H1 (cell line): ENCODE data around the gene PORCN. TPM values are rescaled to one million over a fixed set of nuclear protein-coding genes. Genes with fewer than 3 reads are reported as not detected.

Experiments used
- CTCF ChIA-PET: fragments of 300-600 bp; sonication (Branson Sonifier 250); formaldehyde crosslinking; loops from one replicate; lab custom pipeline; 2021; ENCODE audit not compliant: partially characterized antibody; lab: Charles Lee
- POLR2A ChIA-PET: fragments of 300-600 bp; sonication (Branson Sonifier 250); formaldehyde crosslinking; loops from one replicate; lab custom pipeline; 2021; ENCODE audit warnings: inconsistent platforms; ENCODE audit not compliant: partially characterized antibody; lab: Charles Lee
- DNase-seq, 2 experiments: peaks; one replicate each; pipeline versions ENCODE4 v3.0.0 to v3.0.0-alpha.2; 2010 to 2022; ENCODE audit warnings: low spot score in 2 of 2, low read depth in 1 of 2, mixed read lengths in 1 of 2
- FAIRE-seq: peaks from 2 replicates; lab custom pipeline; 2011; peaks lifted over from hg19 to GRCh38; lab: Jason Lieb, UNC
- H2AFZ ChIP-seq: 2 replicates; pipeline ENCODE4 v1.8.1; 2012; ENCODE audit warnings: low read length, inconsistent platforms
- H2AK5ac ChIP-seq: 2 replicates; pipeline ENCODE4 v1.6.1; 2013; ENCODE audit warnings: low read depth, low read length
- H2BK120ac ChIP-seq: replicated peaks from 2 replicates; pipeline ENCODE3; 2013; ENCODE audit warnings: low read depth, low read length, inconsistent platforms
- H2BK12ac ChIP-seq: 2 replicates; pipeline ENCODE4 v1.6.1; 2013; ENCODE audit warnings: low read depth, low read length
- H2BK15ac ChIP-seq: 2 replicates; pipeline ENCODE4 v1.6.1; 2013; ENCODE audit warnings: low read length
- H2BK20ac ChIP-seq: 2 replicates; pipeline ENCODE4 v1.6.1; 2013; ENCODE audit warnings: low read length
- H2BK5ac ChIP-seq: 2 replicates; pipeline ENCODE4 v1.6.1; 2013; ENCODE audit warnings: low read depth, low read length
- H3K14ac ChIP-seq: 2 replicates; pipeline ENCODE4 v1.6.1; 2013; ENCODE audit warnings: inconsistent platforms; ENCODE audit not compliant: insufficient read length
- H3K18ac ChIP-seq: 2 replicates; pipeline ENCODE4 v1.6.1; 2013; ENCODE audit warnings: low read length; ENCODE audit errors: extremely low read depth
- H3K23ac ChIP-seq: 2 replicates; pipeline ENCODE4 v1.6.1; 2013; ENCODE audit warnings: inconsistent platforms; ENCODE audit not compliant: insufficient read length
- H3K23me2 ChIP-seq: 2 replicates; pipeline ENCODE4 v1.6.1; 2013; ENCODE audit warnings: low read depth, low read length
- H3K27ac ChIP-seq: 2 replicates; pipeline ENCODE4 v1.6.1; 2011; ENCODE audit warnings: low read depth, low read length, inconsistent platforms
- H3K27me3 ChIP-seq, 4 experiments: replicated peaks in 1 of 4; 1 replicate in 1 of 4; 2 replicates in 3 of 4; pipeline versions ENCODE4 v1.6.1 to v1.8.1; 2011 to 2013; ENCODE audit warnings: low read length in 3 of 4, mild to moderate bottlenecking in 3 of 4, inconsistent platforms in 2 of 4, mixed read lengths in 2 of 4, moderate library complexity in 1 of 4; ENCODE audit not compliant: control insufficient read depth in 3 of 4, insufficient read depth in 3 of 4; ENCODE audit errors: extremely low read depth in 1 of 4
- H3K36me3 ChIP-seq, 4 experiments: 2 replicates each; pipeline versions ENCODE4 v1.6.1 to v1.8.1; 2011 to 2013; ENCODE audit warnings: mild to moderate bottlenecking in 4 of 4, low read length in 3 of 4, moderate library complexity in 2 of 4, control low read depth in 1 of 4, inconsistent platforms in 1 of 4; ENCODE audit not compliant: insufficient read depth in 4 of 4, control insufficient read depth in 2 of 4
- H3K4ac ChIP-seq: replicated peaks from 2 replicates; pipeline ENCODE3; 2013; ENCODE audit warnings: low read length, low read depth, mixed read lengths, inconsistent platforms; ENCODE audit not compliant: insufficient read length
- H3K4me1 ChIP-seq, 4 experiments: replicated peaks in 1 of 4; 1 replicate in 1 of 4; 2 replicates in 3 of 4; pipeline versions ENCODE4 v1.6.1 to v1.8.1; 2011 to 2013; ENCODE audit warnings: low read length in 3 of 4, inconsistent platforms in 2 of 4, mixed read lengths in 1 of 4; ENCODE audit not compliant: insufficient read depth in 4 of 4, control insufficient read depth in 3 of 4
- H3K4me2 ChIP-seq, 2 experiments: 2 replicates each; pipeline versions ENCODE4 v1.6.1 to v1.8.1; 2011 to 2013; ENCODE audit warnings: low read depth in 2 of 2, low read length in 2 of 2, control low read depth in 1 of 2, inconsistent platforms in 1 of 2, mild to moderate bottlenecking in 1 of 2; ENCODE audit not compliant: insufficient read depth in 1 of 2
- H3K4me3 ChIP-seq, 4 experiments: fragments of 200-600, 300-600 bp in 1 of 4; sonication (generic), shearing (Covaris generic), sonication (Bioruptor Twin) in 1 of 4; 2 replicates each; pipeline versions ENCODE4 v1.5.1 to v1.8.1; 2011 to 2016; ENCODE audit warnings: low read length in 4 of 4, low read depth in 3 of 4, control low read depth in 2 of 4, inconsistent platforms in 2 of 4, mild to moderate bottlenecking in 2 of 4, mixed read lengths in 1 of 4, moderate library complexity in 1 of 4; ENCODE audit not compliant: insufficient read depth in 2 of 4; ENCODE audit errors: extremely low read depth in 1 of 4
- H3K56ac ChIP-seq: replicated peaks from 2 replicates; pipeline ENCODE3; 2013; ENCODE audit warnings: low read depth, mild to moderate bottlenecking, mixed read lengths, low read length, inconsistent platforms; ENCODE audit not compliant: insufficient read length
- H3K79me1 ChIP-seq: 2 replicates; pipeline ENCODE4 v1.6.1; 2013; ENCODE audit warnings: low read depth, low read length, control low read depth
- H3K79me2 ChIP-seq, 2 experiments: 2 replicates each; pipeline versions ENCODE4 v1.6.1 to v1.8.1; 2012 to 2013; ENCODE audit warnings: low read length in 2 of 2, mild to moderate bottlenecking in 2 of 2, inconsistent platforms in 1 of 2; ENCODE audit not compliant: insufficient read depth in 2 of 2, control insufficient read depth in 1 of 2
- H3K9ac ChIP-seq, 4 experiments: replicated peaks in 1 of 4; 1 replicate in 1 of 4; 2 replicates in 3 of 4; pipeline versions ENCODE4 v1.6.1 to v1.8.1; 2011 to 2013; ENCODE audit warnings: low read depth in 3 of 4, low read length in 3 of 4, control low read depth in 2 of 4, mild to moderate bottlenecking in 2 of 4, moderate library complexity in 2 of 4, inconsistent platforms in 1 of 4; ENCODE audit errors: extremely low read depth in 1 of 4
- H3K9me3 ChIP-seq, 2 experiments: 2 replicates each; pipeline versions ENCODE4 v1.6.1 to v1.8.1; 2012 to 2013; ENCODE audit warnings: mild to moderate bottlenecking in 2 of 2, moderate library complexity in 2 of 2, control low read depth in 1 of 2, inconsistent platforms in 1 of 2, low read depth in 1 of 2, low read length in 1 of 2, mixed read lengths in 1 of 2; ENCODE audit not compliant: insufficient read depth in 2 of 2
- H4K20me1 ChIP-seq, 2 experiments: replicated peaks in 1 of 2; 2 replicates each; pipeline versions ENCODE3 to v1.8.1; 2011 to 2013; ENCODE audit warnings: inconsistent platforms in 2 of 2, low read length in 2 of 2, mild to moderate bottlenecking in 1 of 2; ENCODE audit not compliant: insufficient read depth in 2 of 2, control insufficient read depth in 1 of 2
- H4K5ac ChIP-seq: 2 replicates; pipeline ENCODE4 v1.6.1; 2013; ENCODE audit warnings: low read length, low read depth, mixed read lengths, inconsistent platforms; ENCODE audit not compliant: insufficient read length
- H4K8ac ChIP-seq: 2 replicates; pipeline ENCODE4 v1.8.0; 2013; ENCODE audit warnings: mild to moderate bottlenecking, moderate library complexity, low read length, inconsistent platforms; ENCODE audit not compliant: insufficient read depth; ENCODE audit errors: extremely low read depth
- H4K91ac ChIP-seq: replicated peaks from 2 replicates; pipeline ENCODE3; 2013; ENCODE audit warnings: low read length, mixed read lengths, inconsistent platforms; ENCODE audit not compliant: insufficient read length
- ASH2L ChIP-seq: fragments of 200-600, 300-600 bp; sonication (generic); IDR thresholded peaks from one replicate; pipeline ENCODE4 v1.7.1; 2017; ENCODE audit warnings: low read length
- CHD1 ChIP-seq: IDR thresholded peaks from 2 replicates; pipeline ENCODE4 v1.6.1; 2012; ENCODE audit warnings: low read depth, low read length, improper control_type of control experiment
- CREB1 ChIP-seq: IDR thresholded peaks from 2 replicates; pipeline ENCODE4 v1.6.1; 2012; ENCODE audit warnings: inconsistent platforms
- EZH2 ChIP-seq: fragments of 200-600 bp; sonication (generic); IDR thresholded peaks from 2 replicates; pipeline ENCODE4 v1.7.1; 2012; ENCODE audit warnings: low read depth, mild to moderate bottlenecking, moderate library complexity, low read length, inconsistent platforms; ENCODE audit not compliant: severe bottlenecking
- HDAC2 ChIP-seq, 2 experiments: fragments of 300-600 bp in 1 of 2; sonication (generic) in 1 of 2; IDR thresholded peaks; 2 replicates each; pipeline ENCODE4 v1.6.1; 2011 to 2012; ENCODE audit warnings: low read depth in 2 of 2, low read length in 2 of 2, mild to moderate bottlenecking in 2 of 2, moderate library complexity in 2 of 2, borderline replicate concordance in 1 of 2, inconsistent platforms in 1 of 2
- HDAC6 ChIP-seq: IDR thresholded peaks from one replicate; pipeline ENCODE4 v1.7.1; 2012; ENCODE audit warnings: low read depth, mild to moderate bottlenecking, inconsistent platforms, low read length, moderate library complexity
- RAD21 ChIP-seq, 2 experiments: IDR thresholded peaks in 1 of 2; conservative IDR thresholded peaks in 1 of 2; 2 replicates each; pipeline ENCODE4 v1.6.1; 2011; ENCODE audit warnings: low read depth in 2 of 2, low read length in 2 of 2, improper control_type of control experiment in 1 of 2, inconsistent platforms in 1 of 2, mild to moderate bottlenecking in 1 of 2, moderate library complexity in 1 of 2
- RBBP5 ChIP-seq: IDR thresholded peaks from 2 replicates; pipeline ENCODE4 v1.7.1; 2012; ENCODE audit warnings: low read depth, mild to moderate bottlenecking, inconsistent platforms, low read length, moderate library complexity, borderline replicate concordance
- RFX5 ChIP-seq: IDR thresholded peaks from 2 replicates; pipeline ENCODE4 v1.6.1; 2011; ENCODE audit warnings: low read depth, low read length, improper control_type of control experiment, borderline replicate concordance
- SP1 ChIP-seq: IDR thresholded peaks from 2 replicates; pipeline ENCODE4 v1.6.1; 2011; ENCODE audit warnings: low read depth, low read length
- ZNF274 ChIP-seq: IDR thresholded peaks from 2 replicates; pipeline ENCODE4 v1.7.0; 2012; ENCODE audit warnings: low read length, borderline replicate concordance; ENCODE audit errors: extremely low read depth
- WGBS, 2 experiments: shearing (Covaris generic) in 1 of 2; methylation state at CpG; one replicate each; pipeline versions ENCODE4 v1.1.6 to v1.1.7; 2013 to 2015; ENCODE audit warnings: low lambda C conversion rate in 2 of 2, mixed read lengths in 2 of 2, inconsistent platforms in 1 of 2, low coverage in 1 of 2, missing lambda C conversion rate in 1 of 2; ENCODE audit not compliant: insufficient replicate concordance in 2 of 2, insufficient coverage in 1 of 2, insufficient read length in 1 of 2; ENCODE audit errors: extremely low coverage in 1 of 2, missing lambda C conversion rate in 1 of 2; 5-methylcytosine and 5-hydroxymethylcytosine counted together
- polyA plus RNA-seq, 7 experiments: library from polyadenylated mRNA; depleted of rRNA in 3 of 7; stranded (reverse) in 5 of 7; unstranded in 2 of 7; fragments of >200 nt in 5 of 7; fragments of 200-250 nt in 2 of 7; gene quantifications; 1 replicate in 5 of 7; 2 replicates in 1 of 7; 4 replicates in 1 of 7; pipeline versions ENCODE4 v1.2.1 to v1.2.3, GENCODE V29; 2011 to 2013; ENCODE audit warnings: missing spikeins in 2 of 7, mixed read lengths in 2 of 7
- total RNA-seq: library from RNA; stranded (reverse); fragmentation: NEBNext Ultra II Directional; extraction: Animal tissue kit (Norgen Biotek cat#: 25700); gene quantifications from 2 replicates; pipeline ENCODE4 v1.2.1, GENCODE V29; 2021
- TF ChIP-seq, protein P1 (sequence below): IDR thresholded peaks from 2 replicates; pipeline ENCODE4 v1.6.1; 2011; ENCODE audit warnings: low read depth, mild to moderate bottlenecking, low read length; ENCODE audit not compliant: insufficient read depth

Gene PORCN
- total and polyA plus RNA-seq, 2 of the 8 experiments (the other 6 are each of a cell fraction or from before 2014, with no cell fraction given), result 14.6 to 34.1 TPM

DNA sequence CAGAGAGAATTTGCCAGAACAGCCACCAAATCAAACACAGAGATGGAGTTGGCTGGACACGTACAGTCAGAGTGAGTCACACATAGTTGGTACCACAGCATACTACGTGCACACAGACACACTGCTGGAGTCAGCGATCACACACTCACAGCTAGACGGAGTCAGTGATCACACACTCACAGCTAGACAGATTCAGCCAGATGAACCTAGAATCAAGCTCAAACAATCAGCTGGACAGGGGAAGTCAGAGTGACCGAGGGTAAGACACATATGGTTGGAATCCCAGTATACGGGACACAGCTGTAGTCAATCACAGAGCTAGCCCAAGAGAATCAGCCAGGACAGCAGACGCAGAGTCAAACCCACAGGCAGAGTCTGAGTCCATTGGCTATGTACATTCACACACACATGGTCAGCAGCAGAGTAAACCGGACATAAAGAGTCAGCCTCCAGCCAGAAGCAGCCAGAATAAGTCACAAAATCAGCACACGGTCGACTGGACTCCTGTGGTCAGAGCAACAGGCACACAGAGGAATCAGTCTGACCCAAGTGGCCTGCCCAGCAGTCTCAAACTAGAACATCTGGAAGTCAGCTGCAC lies 43.4 kb upstream of the PORCN start:
- Histone ChIP-seq H3K79me2 (peaks cover 0 to 8% of the 10 kb centered on the region in 2 experiments; a peak in 1 of 4 replicates), H4K20me1 (no peaks in the 10 kb centered on the region), H3K23ac (no peak overlapping the region), H3K36me3 (peaks cover 0 to 5% (median 4%) of the 10 kb centered on the region in 4 experiments; a peak in 4 of 8 replicates), H3K27ac (no peak overlapping the region), H3K9ac (no peak overlapping the region)
- CTCF ChIA-PET, result interaction anchor here (0.7 to 6.2 kb wide), 3 partner anchors 12 to 382 kb away, joined by 3 to 32 read pairs (median 4); no protein-coding TSS in a partner anchor
- POLR2A ChIA-PET, result interaction anchor here (0.7 to 1.7 kb wide), 2 partner anchors 9 to 410 kb away, joined by 3 to 8 read pairs; no protein-coding TSS in a partner anchor
- TF ChIP-seq HDAC6 (no peak), ASH2L (no peak), CHD1 (no peak), RAD21 (IDR thresholded peaks at IDR 0.05 in 1 of 2, conservative IDR thresholded peaks at IDR 0.05 in 1 of 2; ENCODE audit: low read depth in 2 of 2, low read length in 2 of 2) (no peak), RBBP5 (no peak), HDAC2 (IDR thresholded peaks at IDR 0.05; ENCODE audit: borderline replicate concordance in 1 of 2, low read depth in 2 of 2, low read length in 2 of 2) (no peak), ZNF274 (no peak), CREB1 (no peak), SP1 (no peak), RFX5 (no peak), EZH2 (no peak)
- TF ChIP-seq, protein P1, sequence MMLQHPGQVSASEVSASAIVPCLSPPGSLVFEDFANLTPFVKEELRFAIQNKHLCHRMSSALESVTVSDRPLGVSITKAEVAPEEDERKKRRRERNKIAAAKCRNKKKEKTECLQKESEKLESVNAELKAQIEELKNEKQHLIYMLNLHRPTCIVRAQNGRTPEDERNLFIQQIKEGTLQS, result no peak
- TF ChIP-seq, all 59 proteins: peak for 0
- Histone ChIP-seq H2BK5ac (no peak overlapping the region), H3K4ac (no peak overlapping the region), H2AK5ac (no peak overlapping the region), H4K5ac (no peak overlapping the region), H3K4me1 (peaks cover 0 to 10% (median 8%) of the 10 kb centered on the region in 4 experiments; a peak in 6 of 7 replicates), H2BK15ac (no peak overlapping the region), H2BK12ac (no peak overlapping the region), H3K14ac (no peak overlapping the region), H2BK20ac (no peak overlapping the region), H2AFZ (no peak overlapping the region), H3K4me2 (no peak overlapping the region), H3K56ac (no peak overlapping the region), H3K18ac (no peak overlapping the region), H2BK120ac (no peak overlapping the region), H3K27me3 (no peaks in the 10 kb centered on the region), H4K91ac (no peak overlapping the region), H3K4me3 (no peak overlapping the region), H3K23me2 (no peaks in the 10 kb centered on the region), H3K79me1 (0 out of 2 replicates have a peak, but pooled peaks cover 2% of the 10 kb centered on the region), H4K8ac (no peak overlapping the region), H3K9me3 (no peaks in the 10 kb centered on the region)
- FAIRE-seq (no peak), DNase-seq (no peak)
- 91% methylated on average over 8 of the region's 10 CpGs; no CpG with 5 or more reads in 1 of the 2 experiments for WGBS, 2 experiments
